Stomach (tissue), 4 donors: ENCODE results near the gene EGLN1.

Experiments used
- POLR2A ChIP-seq, 4 donors: fragments of 450-650 bp; IDR thresholded peaks; one replicate each; pipeline ENCODE4 v1.6.1; 2016; ENCODE audit warnings: antibody characterized with exemption in 4 of 4, control low read depth in 2 of 4, mild to moderate bottlenecking in 1 of 4, moderate library complexity in 1 of 4
- TF ChIP-seq, protein P1 (sequence below), 7 experiments: fragments of 450-650 bp in 4 of 7; fragments of 200-600 bp in 3 of 7; sonication (generic) in 3 of 7; IDR thresholded peaks; one replicate each; pipeline ENCODE4 v1.5.1; 2016 to 2019; ENCODE audit warnings: antibody characterized with exemption in 7 of 7, control low read depth in 2 of 7, mild to moderate bottlenecking in 1 of 7

DNA sequence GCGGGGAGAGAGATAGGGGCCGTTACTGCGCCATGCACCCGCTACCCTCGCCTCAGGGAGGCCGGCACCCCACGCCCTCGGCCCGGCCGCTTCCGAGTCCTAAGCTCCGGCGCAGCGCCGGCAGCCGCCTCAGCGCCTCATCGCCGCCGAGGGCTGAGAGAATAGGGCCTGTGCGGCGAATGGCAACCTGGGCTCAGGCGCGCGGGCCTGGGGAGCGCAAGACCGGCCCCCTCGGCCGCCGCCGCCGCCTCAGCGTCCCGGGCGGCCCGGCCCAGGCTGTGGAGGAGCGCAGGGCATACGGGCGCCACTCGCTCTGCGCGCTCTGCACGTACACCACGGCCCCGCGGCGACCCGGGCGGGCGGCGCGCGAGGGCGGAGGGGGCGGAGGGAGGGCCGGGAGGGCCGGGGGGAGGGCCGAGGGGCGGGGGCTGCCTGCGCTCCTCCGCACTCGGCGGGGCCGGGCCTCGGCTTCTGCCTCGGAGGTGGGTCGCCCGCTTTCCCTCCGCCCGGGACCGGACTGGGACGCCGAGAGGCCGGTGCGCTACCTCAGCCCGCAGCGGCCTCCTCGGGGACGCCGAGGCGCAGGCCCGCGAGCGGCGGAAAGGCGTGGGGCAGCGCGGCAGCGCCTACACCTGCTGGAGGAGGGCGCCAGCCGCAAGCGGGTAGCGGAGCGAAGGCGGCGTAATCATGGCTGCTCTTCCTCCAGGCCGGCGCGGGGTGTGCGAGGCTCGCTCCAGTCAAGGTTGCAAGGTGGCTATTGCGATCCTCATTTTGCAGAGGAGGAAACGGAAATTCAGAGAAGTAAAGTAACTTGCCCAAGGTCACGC, at the start of gene EGLN1:
- TF ChIP-seq, protein P1, sequence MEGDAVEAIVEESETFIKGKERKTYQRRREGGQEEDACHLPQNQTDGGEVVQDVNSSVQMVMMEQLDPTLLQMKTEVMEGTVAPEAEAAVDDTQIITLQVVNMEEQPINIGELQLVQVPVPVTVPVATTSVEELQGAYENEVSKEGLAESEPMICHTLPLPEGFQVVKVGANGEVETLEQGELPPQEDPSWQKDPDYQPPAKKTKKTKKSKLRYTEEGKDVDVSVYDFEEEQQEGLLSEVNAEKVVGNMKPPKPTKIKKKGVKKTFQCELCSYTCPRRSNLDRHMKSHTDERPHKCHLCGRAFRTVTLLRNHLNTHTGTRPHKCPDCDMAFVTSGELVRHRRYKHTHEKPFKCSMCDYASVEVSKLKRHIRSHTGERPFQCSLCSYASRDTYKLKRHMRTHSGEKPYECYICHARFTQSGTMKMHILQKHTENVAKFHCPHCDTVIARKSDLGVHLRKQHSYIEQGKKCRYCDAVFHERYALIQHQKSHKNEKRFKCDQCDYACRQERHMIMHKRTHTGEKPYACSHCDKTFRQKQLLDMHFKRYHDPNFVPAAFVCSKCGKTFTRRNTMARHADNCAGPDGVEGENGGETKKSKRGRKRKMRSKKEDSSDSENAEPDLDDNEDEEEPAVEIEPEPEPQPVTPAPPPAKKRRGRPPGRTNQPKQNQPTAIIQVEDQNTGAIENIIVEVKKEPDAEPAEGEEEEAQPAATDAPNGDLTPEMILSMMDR (IDR thresholded peaks at IDR 0.05), result peak in 1 of 7 experiments; percentile 19
- TF ChIP-seq POLR2A (IDR thresholded peaks at IDR 0.05), result peak in 1 of 4 donors; percentile 28
